ENCODE results near the gene ZDHHC1. TPM values are rescaled to one million over a fixed set of nuclear protein-coding genes. Genes with fewer than 3 reads are reported as not detected.

The ZDHHC1 gene
- polyA plus RNA-seq, 1 of the 3 experiments (the other 2 are of a cell fraction): 15.8 TPM

GRCh38 chr16:67448580-67448979 lies 32.3 kb upstream of the ZDHHC1 start (continued):
- TF ChIP-seq GABPA (IDR thresholded peaks at IDR 0.05; ENCODE audit: low read depth): no peak
- no peak for TF ChIP-seq RFX5 (IDR thresholded peaks at IDR 0.05; ENCODE audit: low read length)
- TF ChIP-seq RCOR1 (IDR thresholded peaks at IDR 0.05; ENCODE audit: low read length): no peak

DNA sequence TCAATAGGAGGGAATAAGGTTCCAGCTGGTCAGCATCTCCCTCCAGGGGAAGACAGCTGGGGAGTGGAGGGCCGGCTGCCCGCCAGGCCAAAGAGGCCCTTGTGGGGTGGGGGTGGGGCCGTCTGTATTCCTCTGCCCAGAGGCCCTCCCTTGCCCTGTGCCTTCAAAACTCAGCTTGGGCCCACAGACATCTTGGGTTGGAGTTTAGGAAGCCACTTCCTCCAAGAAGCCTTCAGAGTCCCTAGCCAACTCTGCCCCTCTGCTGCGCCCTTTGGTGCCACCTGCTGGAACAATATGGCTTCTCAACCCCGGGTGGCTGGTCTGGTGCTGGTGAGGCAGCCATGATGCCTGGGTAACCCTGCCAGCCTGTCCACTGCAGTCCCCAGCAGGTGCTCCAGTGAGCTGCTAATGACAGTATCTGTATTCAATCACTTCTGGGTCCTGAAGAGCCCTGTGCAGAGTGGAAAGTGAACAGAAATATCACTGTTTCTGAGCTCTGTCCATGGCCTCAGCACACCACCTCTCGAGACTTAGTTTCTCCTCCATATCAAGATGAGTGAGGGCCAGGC lies 31.3 kb upstream of the ZDHHC1 start:
- Histone ChIP-seq H3K4me2 (no peak overlapping the region), H3K27me3 (ENCODE audit: insufficient read depth) (no peaks in the 10 kb centered on the region), H3K9me3 (no peaks in the 10 kb centered on the region), H4K20me1 (ENCODE audit: insufficient read depth) (peaks cover 25% of the 10 kb centered on the region; the same call in 1 of the 2 replicates), H3K27ac (ENCODE audit: low read depth in 2 of 2, low read length in 1 of 2) (no peak overlapping the region), H3K36me3 (replicated peaks in 1 of 2; ENCODE audit: control insufficient read depth in 1 of 2, insufficient read depth in 2 of 2, low read length in 1 of 2) (peaks cover 0 to 27% of the 10 kb centered on the region in 2 experiments), H3K4me3 (ENCODE audit: low read depth in 2 of 2, low read length in 1 of 2) (no peak overlapping the region), H3K4me1 (ENCODE audit: control insufficient read depth in 1 of 2, insufficient read depth in 2 of 2, low read depth in 1 of 2, low read length in 1 of 2) (peaks cover 0 to 32% of the 10 kb centered on the region in 2 experiments; a peak in 1 of 4 replicates), H3F3A (replicated peaks; ENCODE audit: insufficient read depth) (no peaks in the 10 kb centered on the region), H2AFZ (ENCODE audit: low read depth) (no peak overlapping the region), H3K79me2 (ENCODE audit: insufficient read depth) (peaks cover 4% of the 10 kb centered on the region; the same call in 1 of the 2 replicates), H3K9ac (no peak overlapping the region), H3K9me2 (no peaks in the 10 kb centered on the region)
- DNase-seq: peak; percentile 70
- POLR2A ChIA-PET: no interaction called here
- 78% methylated on average over 5 of the region's 6 CpGs for WGBS (ENCODE audit: low lambda C conversion rate)
- CTCF ChIA-PET: interaction anchor here (0.6 to 3.9 kb wide), 17 partner anchors 9 to 187 kb away, joined by 3 to 31 read pairs (median 3); partner anchors contain the start of genes ATP6V0D1 and HSD11B2
- TF ChIP-seq REST (IDR thresholded peaks at IDR 0.05; ENCODE audit: low read depth, low read length) (no peak), YY1 (IDR thresholded peaks at IDR 0.05; ENCODE audit: low read depth) (peak; percentile 43; the same call in 1 of the 2 replicates), FOXM1 (IDR thresholded peaks at IDR 0.05; ENCODE audit: low read depth) (no peak), MEF2A (IDR thresholded peaks at IDR 0.05; ENCODE audit: borderline replicate concordance, low read depth) (no peak), ELF1 (IDR thresholded peaks at IDR 0.05) (no peak), SMC3 (IDR thresholded peaks at IDR 0.05; ENCODE audit: low read depth, low read length) (peak; percentile 32; the same call in 1 of the 2 replicates), NRF1 (IDR thresholded peaks at IDR 0.05; ENCODE audit: low read depth, low read length) (no peak), MAX (IDR thresholded peaks at IDR 0.05; ENCODE audit: low read depth) (no peak), RAD21 (IDR thresholded peaks at IDR 0.05; ENCODE audit: low read length) (peak; percentile 44; the same call in 1 of the 2 replicates)
- TF ChIP-seq, protein P1, sequence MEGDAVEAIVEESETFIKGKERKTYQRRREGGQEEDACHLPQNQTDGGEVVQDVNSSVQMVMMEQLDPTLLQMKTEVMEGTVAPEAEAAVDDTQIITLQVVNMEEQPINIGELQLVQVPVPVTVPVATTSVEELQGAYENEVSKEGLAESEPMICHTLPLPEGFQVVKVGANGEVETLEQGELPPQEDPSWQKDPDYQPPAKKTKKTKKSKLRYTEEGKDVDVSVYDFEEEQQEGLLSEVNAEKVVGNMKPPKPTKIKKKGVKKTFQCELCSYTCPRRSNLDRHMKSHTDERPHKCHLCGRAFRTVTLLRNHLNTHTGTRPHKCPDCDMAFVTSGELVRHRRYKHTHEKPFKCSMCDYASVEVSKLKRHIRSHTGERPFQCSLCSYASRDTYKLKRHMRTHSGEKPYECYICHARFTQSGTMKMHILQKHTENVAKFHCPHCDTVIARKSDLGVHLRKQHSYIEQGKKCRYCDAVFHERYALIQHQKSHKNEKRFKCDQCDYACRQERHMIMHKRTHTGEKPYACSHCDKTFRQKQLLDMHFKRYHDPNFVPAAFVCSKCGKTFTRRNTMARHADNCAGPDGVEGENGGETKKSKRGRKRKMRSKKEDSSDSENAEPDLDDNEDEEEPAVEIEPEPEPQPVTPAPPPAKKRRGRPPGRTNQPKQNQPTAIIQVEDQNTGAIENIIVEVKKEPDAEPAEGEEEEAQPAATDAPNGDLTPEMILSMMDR (IDR thresholded peaks at IDR 0.05): peak; percentile 55
- TF ChIP-seq, protein P2, sequence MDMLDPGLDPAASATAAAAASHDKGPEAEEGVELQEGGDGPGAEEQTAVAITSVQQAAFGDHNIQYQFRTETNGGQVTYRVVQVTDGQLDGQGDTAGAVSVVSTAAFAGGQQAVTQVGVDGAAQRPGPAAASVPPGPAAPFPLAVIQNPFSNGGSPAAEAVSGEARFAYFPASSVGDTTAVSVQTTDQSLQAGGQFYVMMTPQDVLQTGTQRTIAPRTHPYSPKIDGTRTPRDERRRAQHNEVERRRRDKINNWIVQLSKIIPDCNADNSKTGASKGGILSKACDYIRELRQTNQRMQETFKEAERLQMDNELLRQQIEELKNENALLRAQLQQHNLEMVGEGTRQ (IDR thresholded peaks at IDR 0.05; ENCODE audit: borderline replicate concordance, low read depth, low read length): no peak
